Esophagus muscularis mucosa (tissue), 4 donors: Measurements from ENCODE around the gene CCDC149. TPM values are rescaled to one million over a fixed set of nuclear protein-coding genes. Genes with fewer than 3 reads are reported as not detected.

Experiments used
- DNase-seq: peaks from one replicate; pipeline ENCODE4 v3.0.0-alpha.2; 2017; ENCODE audit errors: extremely low spot score
- H3K27ac ChIP-seq, 4 donors: fragments of 200-600 bp; sonication (generic); replicated peaks in 1 of 4; 1 replicate in 3 of 4; 2 replicates in 1 of 4; pipeline ENCODE4 v1.5.1; 2016 to 2019; ENCODE audit warnings: mild to moderate bottlenecking in 1 of 4
- H3K27me3 ChIP-seq, 4 donors: fragments of 200-600 bp; sonication (generic); one replicate each; pipeline versions ENCODE4 v1.5.1 to v1.6.0; 2016 to 2019
- H3K36me3 ChIP-seq, 4 donors: fragments of 200-600 bp; sonication (generic); one replicate each; pipeline ENCODE4 v1.5.1; 2016 to 2019
- H3K4me1 ChIP-seq, 4 donors: fragments of 200-600 bp; sonication (generic); one replicate each; pipeline ENCODE4 v1.5.1; 2016 to 2019
- H3K4me3 ChIP-seq, 4 donors: fragments of 200-600 bp; sonication (generic); 1 replicate in 2 of 4; 2 replicates in 2 of 4; pipeline ENCODE4 v1.5.1; 2016 to 2019; ENCODE audit warnings: mild to moderate bottlenecking in 4 of 4, moderate library complexity in 1 of 4
- H3K9me3 ChIP-seq, 4 donors: fragments of 200-600 bp; sonication (generic); 1 replicate in 3 of 4; 2 replicates in 1 of 4; pipeline ENCODE4 v1.5.1; 2016 to 2019
- EP300 ChIP-seq: sonication (generic); formaldehyde crosslinking; IDR thresholded peaks from one replicate; pipeline ENCODE4 v1.6.1; 2017; ENCODE audit warnings: antibody characterized with exemption
- POLR2A ChIP-seq: fragments of 450-650 bp; IDR thresholded peaks from one replicate; pipeline ENCODE4 v1.6.1; 2017; ENCODE audit warnings: antibody characterized with exemption, moderate library complexity, mild to moderate bottlenecking, low read depth
- POLR2AphosphoS5 ChIP-seq, 2 donors: sonication (generic); formaldehyde crosslinking; IDR thresholded peaks; one replicate each; pipeline ENCODE4 v1.6.1; 2017; ENCODE audit warnings: antibody characterized with exemption in 2 of 2
- WGBS: methylation state at CpG from one replicate; pipeline ENCODE4 v1.1.5; 2018; 5-methylcytosine and 5-hydroxymethylcytosine counted together
- intact Hi-C: fragments of 100-400 bp; cut with DNase I; formaldehyde crosslinking; loops from one replicate; pipeline ENCODE4 v1.15.1; 2023
- total RNA-seq, 4 donors: library from RNA; depleted of rRNA; stranded (reverse); fragments of >200 nt; gene quantifications; one replicate each; pipeline versions ENCODE4 v1.1.0 to v1.2.1, GENCODE V29; 2016
- TF ChIP-seq, protein P1 (sequence below), 3 experiments: fragments of 200-600 bp in 2 of 3; fragments of 450-650 bp in 1 of 3; sonication (generic) in 2 of 3; IDR thresholded peaks; one replicate each; pipeline ENCODE4 v1.5.1; 2017 to 2019; ENCODE audit warnings: antibody characterized with exemption in 3 of 3, mild to moderate bottlenecking in 2 of 3, moderate library complexity in 1 of 3

Gene CCDC149
- total RNA-seq, 4 donors from 2014 or later: 21.0 to 37.9 (median 34.0) TPM

- Histone ChIP-seq H3K4me3 (no peak overlapping the region), H3K27me3 (no peaks in the 10 kb centered on the region), H3K9me3 (peaks cover 0 to 12% (median 10%) of the 10 kb centered on the region in 4 donors), H3K27ac (no peak overlapping the region), H3K36me3 (no peaks in the 10 kb centered on the region), H3K4me1 (peaks cover 0 to 10% (median 0%) of the 10 kb centered on the region in 4 donors)
- TF ChIP-seq EP300: no peak
- no peak for TF ChIP-seq POLR2A
- TF ChIP-seq POLR2AphosphoS5 (IDR thresholded peaks at IDR 0.05): no peak
- TF ChIP-seq, protein P1, sequence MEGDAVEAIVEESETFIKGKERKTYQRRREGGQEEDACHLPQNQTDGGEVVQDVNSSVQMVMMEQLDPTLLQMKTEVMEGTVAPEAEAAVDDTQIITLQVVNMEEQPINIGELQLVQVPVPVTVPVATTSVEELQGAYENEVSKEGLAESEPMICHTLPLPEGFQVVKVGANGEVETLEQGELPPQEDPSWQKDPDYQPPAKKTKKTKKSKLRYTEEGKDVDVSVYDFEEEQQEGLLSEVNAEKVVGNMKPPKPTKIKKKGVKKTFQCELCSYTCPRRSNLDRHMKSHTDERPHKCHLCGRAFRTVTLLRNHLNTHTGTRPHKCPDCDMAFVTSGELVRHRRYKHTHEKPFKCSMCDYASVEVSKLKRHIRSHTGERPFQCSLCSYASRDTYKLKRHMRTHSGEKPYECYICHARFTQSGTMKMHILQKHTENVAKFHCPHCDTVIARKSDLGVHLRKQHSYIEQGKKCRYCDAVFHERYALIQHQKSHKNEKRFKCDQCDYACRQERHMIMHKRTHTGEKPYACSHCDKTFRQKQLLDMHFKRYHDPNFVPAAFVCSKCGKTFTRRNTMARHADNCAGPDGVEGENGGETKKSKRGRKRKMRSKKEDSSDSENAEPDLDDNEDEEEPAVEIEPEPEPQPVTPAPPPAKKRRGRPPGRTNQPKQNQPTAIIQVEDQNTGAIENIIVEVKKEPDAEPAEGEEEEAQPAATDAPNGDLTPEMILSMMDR (IDR thresholded peaks at IDR 0.05): no peak
- DNase-seq: no peak
- intact Hi-C loops: no loop called here
Observed at GRCh38 chr4:24934311-24934710, 21.5 kb upstream of the CCDC149 start.

- no peak for DNase-seq
- WGBS: 62% methylated on average over 1 of the region's 1 CpG
- H3K9me3 ChIP-seq: peaks cover 0 to 12% (median 10%) of the 10 kb centered on the region in 4 donors
- H3K4me1 ChIP-seq: peaks cover 0 to 10% (median 0%) of the 10 kb centered on the region in 4 donors
- no peaks in the 10 kb centered on the region for H3K36me3 ChIP-seq
- no peaks in the 10 kb centered on the region for H3K27me3 ChIP-seq
- H3K4me3 ChIP-seq: no peak overlapping the region
- intact Hi-C loops: no loop called here
- H3K27ac ChIP-seq: no peak overlapping the region
- no peak for TF ChIP-seq POLR2A
- TF ChIP-seq EP300: no peak
- TF ChIP-seq, protein P1 (IDR thresholded peaks at IDR 0.05): no peak
Observed at GRCh38 chr4:24933684-24934275, 20.9 kb upstream of the CCDC149 start.

DNA sequence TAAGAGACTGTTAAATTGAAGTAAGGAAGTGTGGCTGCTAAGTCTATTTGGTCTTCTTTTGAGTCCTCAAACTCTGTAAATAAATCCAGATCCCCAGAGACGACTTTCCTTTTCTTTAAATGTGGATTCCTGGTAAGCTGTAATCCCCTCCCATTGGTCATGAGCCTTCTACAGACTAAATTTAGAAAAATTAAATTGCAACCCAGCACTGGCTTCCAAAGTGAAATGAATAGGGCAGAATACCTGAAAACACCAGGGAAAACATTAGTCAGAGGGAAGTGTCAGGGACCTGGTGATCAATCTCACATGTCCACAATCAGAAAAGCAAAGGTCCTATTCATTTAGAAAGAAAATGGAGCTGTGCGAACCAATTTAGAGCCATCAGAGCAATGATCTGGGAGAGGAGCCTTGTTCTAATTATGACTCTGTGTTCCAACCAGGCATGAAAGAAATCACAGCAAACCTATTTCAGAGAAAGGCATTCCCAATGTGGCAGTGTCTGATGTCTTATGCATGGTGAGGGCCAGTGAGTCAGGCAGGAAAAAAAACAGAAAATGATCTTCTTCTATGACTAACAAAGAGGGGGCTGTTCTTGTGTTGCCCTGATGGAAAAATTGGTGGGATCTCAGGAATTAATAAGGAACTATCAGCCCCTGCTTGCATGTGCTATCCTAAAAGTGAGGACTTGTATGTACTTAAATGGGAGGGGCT, 19.8 kb upstream of the CCDC149 start:
- H3K9me3 ChIP-seq: peaks cover 0 to 12% (median 10%) of the 10 kb centered on the region in 4 donors
- 52% methylated on average over 2 of the region's 2 CpGs for WGBS
- H3K4me3 ChIP-seq: no peak overlapping the region
- H3K27ac ChIP-seq: no peak overlapping the region
- no peak for DNase-seq
- no peaks in the 10 kb centered on the region for H3K36me3 ChIP-seq
- H3K27me3 ChIP-seq: no peaks in the 10 kb centered on the region
- TF ChIP-seq POLR2AphosphoS5 (IDR thresholded peaks at IDR 0.05) (no peak), EP300 (no peak), POLR2A (no peak)
- TF ChIP-seq, protein P1 (IDR thresholded peaks at IDR 0.05): no peak
- peaks cover 0 to 10% (median 0%) of the 10 kb centered on the region in 4 donors for H3K4me1 ChIP-seq
- intact Hi-C loops: no loop called here

DNA sequence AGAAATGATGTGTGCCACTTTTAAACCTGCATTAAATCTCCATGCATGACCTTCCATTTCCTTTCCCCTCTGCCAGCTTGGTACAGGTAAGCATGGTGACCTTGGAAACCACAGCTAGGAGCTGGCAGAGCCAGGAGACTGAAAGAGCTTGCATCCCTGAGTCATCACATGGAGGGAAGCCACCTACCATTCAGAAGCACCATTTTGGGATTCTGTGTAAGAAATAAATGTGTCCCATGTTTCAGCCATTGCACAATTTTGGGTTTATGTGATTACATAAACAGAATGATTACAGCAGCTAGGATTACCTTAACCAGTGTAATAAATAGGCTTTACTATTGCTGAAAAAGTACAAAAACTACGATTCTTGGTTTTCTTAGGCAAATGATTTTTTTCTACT, 17.3 kb upstream of the CCDC149 start:
- peaks cover 0 to 12% (median 10%) of the 10 kb centered on the region in 4 donors for H3K9me3 ChIP-seq
- H3K27ac ChIP-seq: no peak overlapping the region
- WGBS: 89% methylated on average over 1 of the region's 1 CpG
- no peak overlapping the region for H3K4me3 ChIP-seq
- intact Hi-C loops: no loop called here
- no peak for TF ChIP-seq POLR2AphosphoS5 (IDR thresholded peaks at IDR 0.05)
- TF ChIP-seq, protein P1 (IDR thresholded peaks at IDR 0.05): no peak
- TF ChIP-seq POLR2A: no peak
- no peak for TF ChIP-seq EP300
- H3K4me1 ChIP-seq: peaks cover 0 to 10% (median 0%) of the 10 kb centered on the region in 4 donors
- no peaks in the 10 kb centered on the region for H3K36me3 ChIP-seq
- H3K27me3 ChIP-seq: no peaks in the 10 kb centered on the region
- DNase-seq: no peak
